PFSK-1 (cell line): ENCODE measurements around the gene METTL16. TPM values are rescaled to one million over a fixed set of nuclear protein-coding genes. Genes with fewer than 3 reads are reported as not detected.
A peak's percentile ranks its signal among the peaks of the same experiment; 100 is the strongest.

Experiments
- FOXP2 ChIP-seq: optimal IDR thresholded peaks from 2 replicates; pipeline ENCODE3; 2011; ENCODE audit warnings: borderline replicate concordance, control low read depth, inconsistent platforms; ENCODE audit not compliant: insufficient read depth; ENCODE audit errors: extremely low read length, extremely low read depth
- POLR2AphosphoS5 ChIP-seq: IDR thresholded peaks from 2 replicates; pipeline ENCODE4 v1.6.1; 2012; ENCODE audit warnings: low read depth, mild to moderate bottlenecking, control low read depth, low read length, moderate library complexity
- SIN3A ChIP-seq: IDR thresholded peaks from 2 replicates; pipeline ENCODE4 v1.6.1; 2012; ENCODE audit warnings: mild to moderate bottlenecking, low read length, moderate library complexity, borderline replicate concordance; ENCODE audit not compliant: insufficient read depth
- TAF1 ChIP-seq: IDR thresholded peaks from 2 replicates; pipeline ENCODE4 v1.6.1; 2012; ENCODE audit warnings: low read length, control low read depth, borderline replicate concordance; ENCODE audit not compliant: insufficient read depth
- polyA plus RNA-seq: library from polyadenylated mRNA; unstranded; fragments of >200 nt; gene quantifications from one replicate; pipeline ENCODE4 v1.2.1, GENCODE V29; 2012; ENCODE audit warnings: low read depth, missing spikeins; ENCODE audit not compliant: insufficient read length
- TF ChIP-seq, protein P1 (sequence below), 2 experiments: IDR thresholded peaks; 2 replicates each; pipeline versions ENCODE4 v1.6.1 to v1.8.0; 2011 to 2012; ENCODE audit warnings: low read depth in 2 of 2, low read length in 2 of 2, control low read depth in 1 of 2, inconsistent platforms in 1 of 2, mild to moderate bottlenecking in 1 of 2, moderate library complexity in 1 of 2; ENCODE audit not compliant: insufficient read depth in 1 of 2

The METTL16 gene
- 17.2 TPM for polyA plus RNA-seq

DNA sequence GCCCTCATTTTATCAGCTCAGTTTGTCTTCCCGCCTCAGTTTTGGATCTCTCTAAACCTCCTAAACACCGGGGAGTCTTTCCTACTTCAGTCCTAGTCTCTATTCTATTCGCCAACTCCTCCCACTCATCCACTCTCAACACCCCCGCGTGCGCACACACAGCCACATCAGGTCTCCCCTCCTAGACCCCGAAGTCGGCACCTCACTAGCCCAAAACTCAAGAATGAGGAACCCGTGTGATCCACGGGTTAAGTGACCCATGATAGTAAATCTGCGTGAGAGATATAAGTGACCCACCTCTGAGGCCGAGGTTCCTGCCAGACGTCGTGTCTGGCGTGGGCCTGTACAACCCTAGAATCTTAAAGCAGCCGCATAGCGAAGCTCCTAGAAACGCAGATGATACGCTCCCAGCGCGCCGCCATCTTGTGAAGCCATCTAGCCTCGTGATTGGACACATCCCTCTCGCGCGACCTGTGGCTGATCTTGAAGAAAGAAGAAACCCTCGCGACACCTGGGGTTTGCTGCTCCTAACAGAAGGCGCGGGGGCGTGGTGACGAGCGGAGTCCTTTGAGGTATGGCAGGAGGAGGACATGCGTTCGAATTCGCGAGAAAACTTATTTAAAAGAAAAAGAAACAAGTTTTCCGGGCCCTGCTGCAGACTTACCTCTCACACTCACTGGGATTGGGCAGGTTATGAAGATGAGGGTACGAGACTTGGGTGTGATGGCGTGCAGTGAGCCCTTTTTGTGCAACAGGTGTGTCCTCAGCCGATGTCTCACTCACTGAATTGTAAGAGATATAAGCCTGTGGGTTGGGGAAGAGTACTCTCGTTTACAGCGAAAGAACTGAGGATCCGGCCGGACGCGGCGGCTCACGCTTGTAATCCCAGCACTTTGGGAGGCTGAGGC is at the start of gene METTL16:
Gene METTL16, minus strand, starts transcription at position 427 of the 908 bp plus-strand sequence. CDS start 9,557 bp downstream, outside the sequence.
- TF ChIP-seq POLR2AphosphoS5 (peak; percentile 86; the same call in 1 of the 2 replicates), TAF1 (peak; percentile 74; the same call in 1 of the 2 replicates), FOXP2 (no peak), SIN3A (peak; percentile 13; the same call in 1 of the 2 replicates)
- TF ChIP-seq, protein P1, sequence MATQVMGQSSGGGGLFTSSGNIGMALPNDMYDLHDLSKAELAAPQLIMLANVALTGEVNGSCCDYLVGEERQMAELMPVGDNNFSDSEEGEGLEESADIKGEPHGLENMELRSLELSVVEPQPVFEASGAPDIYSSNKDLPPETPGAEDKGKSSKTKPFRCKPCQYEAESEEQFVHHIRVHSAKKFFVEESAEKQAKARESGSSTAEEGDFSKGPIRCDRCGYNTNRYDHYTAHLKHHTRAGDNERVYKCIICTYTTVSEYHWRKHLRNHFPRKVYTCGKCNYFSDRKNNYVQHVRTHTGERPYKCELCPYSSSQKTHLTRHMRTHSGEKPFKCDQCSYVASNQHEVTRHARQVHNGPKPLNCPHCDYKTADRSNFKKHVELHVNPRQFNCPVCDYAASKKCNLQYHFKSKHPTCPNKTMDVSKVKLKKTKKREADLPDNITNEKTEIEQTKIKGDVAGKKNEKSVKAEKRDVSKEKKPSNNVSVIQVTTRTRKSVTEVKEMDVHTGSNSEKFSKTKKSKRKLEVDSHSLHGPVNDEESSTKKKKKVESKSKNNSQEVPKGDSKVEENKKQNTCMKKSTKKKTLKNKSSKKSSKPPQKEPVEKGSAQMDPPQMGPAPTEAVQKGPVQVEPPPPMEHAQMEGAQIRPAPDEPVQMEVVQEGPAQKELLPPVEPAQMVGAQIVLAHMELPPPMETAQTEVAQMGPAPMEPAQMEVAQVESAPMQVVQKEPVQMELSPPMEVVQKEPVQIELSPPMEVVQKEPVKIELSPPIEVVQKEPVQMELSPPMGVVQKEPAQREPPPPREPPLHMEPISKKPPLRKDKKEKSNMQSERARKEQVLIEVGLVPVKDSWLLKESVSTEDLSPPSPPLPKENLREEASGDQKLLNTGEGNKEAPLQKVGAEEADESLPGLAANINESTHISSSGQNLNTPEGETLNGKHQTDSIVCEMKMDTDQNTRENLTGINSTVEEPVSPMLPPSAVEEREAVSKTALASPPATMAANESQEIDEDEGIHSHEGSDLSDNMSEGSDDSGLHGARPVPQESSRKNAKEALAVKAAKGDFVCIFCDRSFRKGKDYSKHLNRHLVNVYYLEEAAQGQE (IDR thresholded peaks at IDR 0.05; ENCODE audit: insufficient read depth in 1 of 2, low read depth in 2 of 2, low read length in 2 of 2): 0 out of 4 replicates have a peak, but pooled peaks of 1 of the 2 experiments have one; percentile 32

DNA sequence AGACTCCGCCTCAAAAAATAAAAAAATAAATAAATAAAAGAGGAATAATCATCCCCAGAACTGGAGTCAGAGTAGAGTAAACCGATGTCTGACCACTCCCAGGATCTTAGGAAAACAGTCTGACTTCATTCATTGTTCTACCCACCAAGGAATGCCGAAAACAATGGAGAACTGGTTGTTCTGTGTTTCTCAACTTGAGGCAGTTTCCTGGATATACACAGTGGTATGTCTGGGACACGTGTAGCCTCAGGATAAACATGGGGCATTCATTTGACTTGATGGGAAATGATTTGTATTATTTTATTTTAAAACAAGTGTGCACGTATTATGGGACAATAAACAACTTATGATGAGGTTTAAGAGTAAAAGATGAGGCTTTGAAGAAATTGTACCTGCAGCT is 49.0 kb upstream of the METTL16 start:
- TF ChIP-seq POLR2AphosphoS5 (no peak), SIN3A (no peak)
- TF ChIP-seq, protein P1 (IDR thresholded peaks at IDR 0.05; ENCODE audit: insufficient read depth in 1 of 2, low read depth in 2 of 2, low read length in 2 of 2): no peak

GRCh38 chr17:2551928-2552327 is 40.2 kb upstream of the METTL16 start:
- no peak for TF ChIP-seq POLR2AphosphoS5
- TF ChIP-seq, protein P1 (IDR thresholded peaks at IDR 0.05; ENCODE audit: insufficient read depth in 1 of 2, low read depth in 2 of 2, low read length in 2 of 2): no peak
- TF ChIP-seq FOXP2: no peak
- TF ChIP-seq TAF1: no peak
- no peak for TF ChIP-seq SIN3A

DNA sequence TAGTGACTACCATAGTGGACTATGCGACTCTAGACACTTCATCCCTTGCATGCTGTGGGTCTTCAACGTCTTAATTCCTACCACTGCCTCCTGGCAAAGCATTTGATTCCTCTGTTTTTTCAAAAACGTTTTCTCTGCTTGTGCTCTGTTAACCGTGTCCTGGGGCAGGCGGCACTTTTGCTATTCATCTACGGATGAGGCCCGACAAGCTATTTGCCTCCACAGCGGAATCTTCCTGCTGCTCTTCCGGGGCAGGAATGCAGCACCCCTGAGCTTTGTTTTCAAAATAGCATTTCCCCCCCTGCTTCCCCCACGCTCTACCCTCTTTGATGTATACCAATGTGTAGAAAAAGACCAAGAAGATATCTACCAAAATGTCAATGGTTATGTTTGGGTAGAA is 39.8 kb upstream of the METTL16 start:
- no peak for TF ChIP-seq FOXP2
- no peak for TF ChIP-seq SIN3A
- TF ChIP-seq, protein P1 (IDR thresholded peaks at IDR 0.05; ENCODE audit: insufficient read depth in 1 of 2, low read depth in 2 of 2, low read length in 2 of 2): no peak
- no peak for TF ChIP-seq TAF1
- no peak for TF ChIP-seq POLR2AphosphoS5
